CD4-positive, alpha-beta T cell treated with Interferon gamma for 1 hour (primary cell): ENCODE data around the gene NDUFA11.

Experiments
- DNase-seq: peaks from one replicate; pipeline ENCODE4 v3.0.0-alpha.2; 2020

NDUFA11 gene

GRCh38 chr19:5903624-5904351 is at the start of gene NDUFA11:
TSS of gene NDUFA11 (minus strand) at chr19:5903790. CDS start at chr19:5903708, 82 bp downstream.
- DNase-seq: peak; percentile 95

DNA sequence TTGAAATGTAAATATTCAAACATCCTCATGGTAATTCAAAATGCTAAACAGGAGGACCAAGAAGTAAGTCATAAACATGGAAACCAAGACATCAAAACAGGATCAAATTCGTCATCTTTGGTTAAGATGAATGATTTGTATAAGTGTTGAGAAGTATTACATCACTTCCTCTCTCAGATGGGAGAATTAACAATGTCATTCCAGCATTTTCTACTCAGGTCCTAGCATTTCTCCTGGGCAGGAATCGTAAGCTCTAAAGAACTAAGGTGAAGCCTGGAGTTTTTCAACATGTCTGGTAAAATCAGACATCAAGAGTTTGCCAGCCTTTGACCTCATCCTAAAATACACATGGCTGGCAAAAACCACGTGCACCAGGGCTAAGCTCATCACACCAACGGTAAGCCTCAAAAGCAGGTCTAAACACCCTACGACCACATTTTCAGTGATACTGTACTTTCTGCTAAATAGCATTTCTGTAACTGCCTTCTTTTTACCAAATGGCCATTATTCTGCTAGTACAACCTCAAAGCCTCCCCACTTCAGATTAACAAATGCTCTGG is 49.5 kb upstream of the NDUFA11 start:
- no peak for DNase-seq

DNA sequence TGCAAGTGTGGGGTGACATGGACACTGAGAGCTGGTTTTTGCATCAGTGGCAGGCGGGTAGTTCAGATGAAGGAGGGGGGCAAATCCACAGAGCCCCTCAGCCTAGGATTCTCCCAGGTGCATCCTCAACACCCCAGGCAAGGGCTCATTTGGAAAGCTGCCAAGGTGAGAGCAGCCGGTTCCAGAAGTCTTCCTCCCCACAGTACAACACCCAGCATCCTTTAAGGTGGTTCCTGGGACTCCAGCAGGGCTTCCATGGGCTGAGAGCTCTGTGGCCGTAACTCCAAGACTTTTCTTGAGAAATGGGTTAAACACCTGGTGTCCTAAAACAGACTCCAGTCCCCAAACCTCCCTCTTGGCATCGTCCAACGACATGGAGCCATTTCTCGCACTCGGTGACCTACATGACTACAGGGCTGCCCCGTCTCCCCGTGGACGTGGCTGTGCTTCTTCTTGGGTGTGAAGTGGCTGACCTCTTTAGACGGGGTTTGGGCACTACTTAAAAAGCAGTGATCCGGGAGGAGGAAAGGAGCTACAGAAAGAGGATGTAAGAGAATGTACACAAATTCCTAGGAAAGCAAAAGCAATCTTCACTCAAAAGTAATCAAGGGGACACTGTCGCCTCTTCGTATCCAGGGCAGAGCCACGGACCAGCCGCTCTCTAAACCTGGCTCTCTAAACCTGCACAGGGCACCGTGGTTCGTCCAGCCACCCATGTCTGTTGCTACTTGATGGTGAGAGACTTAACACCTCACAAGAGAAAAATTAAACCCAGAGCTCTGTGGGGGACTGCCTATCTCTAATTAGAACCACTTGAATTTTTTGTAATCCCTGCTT is 48.8 kb upstream of the NDUFA11 start:
- DNase-seq: no peak

DNA sequence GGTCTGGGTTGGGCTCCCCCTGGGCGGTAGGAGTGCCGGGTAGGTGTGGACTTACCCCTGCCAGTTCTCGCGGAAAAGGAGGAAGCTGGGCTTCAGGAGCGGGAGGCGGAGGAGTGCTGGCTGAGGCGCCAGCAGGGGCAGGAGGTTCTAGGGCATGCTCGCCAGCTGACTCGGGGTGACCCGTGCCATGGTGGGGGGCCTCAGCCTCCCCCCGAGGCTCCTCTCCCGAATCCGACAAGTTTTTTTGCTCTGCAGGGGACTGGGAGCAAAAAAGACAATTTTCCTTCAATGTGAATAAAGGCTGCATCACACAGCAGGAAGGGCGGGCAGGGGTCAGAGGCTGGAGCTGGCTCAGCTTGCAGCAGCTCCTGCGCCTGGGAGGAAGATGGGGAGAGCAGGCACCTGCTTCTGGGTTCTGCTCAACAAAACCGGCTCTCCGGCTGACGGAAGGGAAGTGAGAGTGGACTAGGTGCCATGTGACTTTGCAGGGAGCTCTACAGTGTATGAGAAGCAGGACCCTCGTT is 47.8 kb upstream of the NDUFA11 start:
- peak; percentile 16 for DNase-seq

GRCh38 chr19:5950741-5951140 is 47.2 kb upstream of the NDUFA11 start:
- DNase-seq: no peak

DNA sequence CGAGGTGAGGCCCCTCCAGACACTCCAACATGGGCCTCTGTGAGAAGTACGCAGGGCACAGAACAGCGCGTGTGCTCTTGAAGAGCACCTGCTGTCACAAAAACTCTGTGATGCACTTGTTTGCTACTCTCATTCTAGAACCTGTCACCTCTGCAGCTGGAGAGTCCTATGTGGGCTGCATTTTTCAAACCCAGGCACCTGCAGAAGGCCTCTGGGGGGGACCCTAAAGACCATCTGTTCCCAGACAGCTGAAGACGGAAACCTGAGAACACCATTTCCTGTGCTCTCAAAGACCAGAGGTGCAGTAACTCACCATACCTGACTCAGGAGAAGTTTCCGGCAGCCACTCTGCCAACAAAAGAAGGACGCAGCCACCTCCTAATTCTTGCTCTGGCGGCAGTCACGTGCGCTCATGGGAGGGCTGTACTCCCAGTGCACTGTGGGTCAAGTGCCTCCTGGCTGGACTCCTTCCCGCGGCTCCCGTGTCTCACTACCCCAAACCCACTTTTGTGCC is 46.3 kb upstream of the NDUFA11 start:
- no peak for DNase-seq

GRCh38 chr19:5948752-5949564 is 45.4 kb upstream of the NDUFA11 start:
- DNase-seq: no peak

DNA sequence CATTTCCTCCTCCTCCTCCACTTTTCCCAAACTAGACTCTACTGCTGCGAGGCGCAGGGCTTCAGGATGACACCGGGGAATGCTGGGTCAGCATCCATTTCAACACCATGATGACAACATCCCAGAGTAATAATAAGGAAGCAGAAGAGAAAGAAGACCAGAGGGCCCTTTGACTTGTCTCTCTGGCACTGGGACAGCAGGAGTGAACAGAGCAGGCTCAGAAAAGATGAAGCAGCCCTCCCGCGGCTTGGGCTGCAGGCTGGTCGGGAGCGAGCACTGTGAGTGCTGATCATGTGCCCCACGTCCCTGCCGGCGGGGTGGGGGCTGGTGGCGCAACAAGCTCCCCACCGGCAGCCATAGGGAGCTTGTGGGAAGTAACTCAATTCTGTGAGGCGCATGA is 43.8 kb upstream of the NDUFA11 start:
- DNase-seq: peak; percentile 44

DNA sequence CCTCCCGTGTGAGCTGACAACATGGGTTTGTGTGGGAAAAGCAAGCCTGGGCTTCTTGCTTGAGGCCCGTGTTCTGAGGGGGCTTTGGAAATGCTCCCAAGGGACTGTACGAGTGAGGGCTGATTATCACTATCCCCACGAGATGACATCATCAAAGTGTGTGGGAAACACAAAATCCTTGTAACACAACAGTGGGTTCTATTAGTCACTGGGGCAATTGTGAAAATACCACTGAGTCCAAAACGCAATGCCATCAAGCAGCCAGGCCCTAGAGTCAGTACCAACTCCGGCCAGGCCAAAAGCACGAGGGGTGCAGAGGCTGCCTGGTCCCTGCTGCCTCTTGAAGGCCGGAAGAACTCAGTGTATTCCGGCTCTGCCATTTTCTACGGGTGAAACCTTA is 40.0 kb upstream of the NDUFA11 start:
- DNase-seq: no peak

- DNase-seq: no peak
Measured at GRCh38 chr19:5943045-5943444, 39.5 kb upstream of the NDUFA11 start.

GRCh38 chr19:5941673-5942072 is 38.1 kb upstream of the NDUFA11 start:
- DNase-seq: no peak

DNA sequence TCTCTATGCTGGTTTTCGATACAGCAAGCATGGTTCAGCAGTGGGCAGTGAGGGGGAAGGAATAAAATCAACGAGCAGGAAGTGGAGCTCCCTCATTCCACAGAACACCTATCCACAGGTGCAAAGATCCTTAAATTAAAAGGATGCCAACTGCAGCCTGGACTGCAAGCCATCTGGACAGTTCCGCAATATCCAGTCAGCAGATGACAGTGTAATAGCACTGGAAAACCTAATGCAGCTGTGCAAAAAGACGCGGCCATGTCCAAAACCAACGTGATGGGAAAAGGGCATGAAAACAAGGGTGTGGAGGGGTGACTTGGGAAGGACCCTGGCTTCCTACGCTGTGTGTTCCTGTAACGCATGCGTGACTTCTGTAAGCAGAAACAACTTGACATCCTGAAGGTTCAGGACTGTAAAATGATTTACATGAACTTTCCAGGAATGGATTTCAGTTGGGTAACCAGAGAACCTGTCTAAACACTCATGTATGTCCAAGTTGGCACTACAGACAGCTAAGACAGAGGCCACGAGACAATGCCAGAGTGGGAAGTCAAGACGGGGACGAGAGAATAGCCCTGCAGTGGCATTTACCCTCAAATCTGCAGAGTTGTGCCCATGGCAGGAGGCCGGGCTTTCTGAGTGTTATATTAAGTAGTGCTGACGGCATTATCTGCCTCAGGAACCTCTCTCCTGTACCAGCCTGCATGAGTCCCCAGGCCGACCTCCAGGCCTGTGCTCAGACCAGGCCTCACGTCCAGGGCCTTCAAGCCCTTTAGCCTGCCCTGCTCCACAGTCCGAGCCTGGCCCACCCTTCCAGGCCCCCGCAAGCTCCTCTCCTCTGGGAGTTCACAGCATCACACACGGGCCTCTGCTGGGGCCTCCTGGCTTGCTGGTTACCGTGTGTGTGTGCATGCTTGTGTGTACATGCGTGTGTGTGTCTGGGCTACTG is 36.9 kb upstream of the NDUFA11 start:
- no peak for DNase-seq

GRCh38 chr19:5937550-5937949 is 34.0 kb upstream of the NDUFA11 start:
- DNase-seq: no peak

DNA sequence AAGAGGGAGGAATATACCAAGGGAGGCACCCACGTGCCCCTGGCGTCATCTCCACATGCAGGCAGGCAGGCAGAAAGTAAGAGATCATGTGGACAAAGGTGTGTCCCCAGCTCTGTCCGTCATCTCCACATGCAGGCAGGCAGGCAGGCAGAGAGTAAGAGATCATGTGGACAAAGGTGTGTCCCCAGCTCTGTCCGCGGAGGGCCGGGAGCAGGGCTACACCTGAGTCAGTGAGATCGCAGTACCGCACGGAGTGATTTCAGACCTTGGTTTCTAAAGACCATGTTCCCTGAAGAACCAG is 32.7 kb upstream of the NDUFA11 start:
- DNase-seq: no peak

- DNase-seq: no peak
Measured at GRCh38 chr19:5935473-5936291, 32.1 kb upstream of the NDUFA11 start.

GRCh38 chr19:5934774-5935472 is 31.3 kb upstream of the NDUFA11 start:
- DNase-seq: no peak

GRCh38 chr19:5934069-5934401 is 30.4 kb upstream of the NDUFA11 start:
- no peak for DNase-seq

DNA sequence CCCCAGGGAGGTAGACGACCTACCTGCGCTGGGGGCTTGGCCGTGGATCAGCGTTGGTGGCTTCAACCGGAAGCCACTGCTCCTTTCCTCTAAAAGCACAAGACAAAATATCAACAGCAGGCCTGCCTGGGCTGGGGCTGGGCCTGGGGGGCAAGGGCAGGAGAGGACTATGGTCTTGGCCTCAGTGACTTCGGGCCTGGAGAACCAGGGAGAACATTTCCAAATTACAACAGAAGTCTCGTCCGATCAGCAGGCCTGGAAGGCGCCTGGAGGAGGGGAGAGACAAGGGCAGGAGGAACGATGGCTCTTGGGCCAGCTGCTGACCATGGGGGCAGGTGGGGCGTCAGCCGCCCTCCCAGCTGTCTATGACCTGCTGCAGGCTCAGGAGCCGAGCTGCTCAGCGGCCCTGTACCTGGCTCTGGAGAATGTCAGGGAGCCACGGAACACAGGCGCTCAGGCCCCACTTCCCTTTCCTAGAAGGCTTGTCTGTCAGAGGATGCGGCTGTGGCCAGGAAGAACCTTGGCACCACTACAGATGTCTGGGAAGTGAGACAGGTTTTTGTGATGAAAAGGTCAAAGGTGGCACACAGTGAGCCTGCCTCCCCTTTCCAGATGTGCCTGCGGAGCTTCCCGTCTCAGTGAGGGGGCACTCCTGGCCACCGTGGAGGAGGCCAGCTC is 29.9 kb upstream of the NDUFA11 start:
- DNase-seq: no peak

- no peak for DNase-seq
Measured at GRCh38 chr19:5932609-5933262, 29.1 kb upstream of the NDUFA11 start.
